D341Med (cell line): ENCODE measurements around the gene TSC22D2.

Experiments
- DNase-seq: peaks from one replicate; pipeline ENCODE4 v3.0.0; 2012; ENCODE audit warnings: low spot score

Gene TSC22D2

DNA sequence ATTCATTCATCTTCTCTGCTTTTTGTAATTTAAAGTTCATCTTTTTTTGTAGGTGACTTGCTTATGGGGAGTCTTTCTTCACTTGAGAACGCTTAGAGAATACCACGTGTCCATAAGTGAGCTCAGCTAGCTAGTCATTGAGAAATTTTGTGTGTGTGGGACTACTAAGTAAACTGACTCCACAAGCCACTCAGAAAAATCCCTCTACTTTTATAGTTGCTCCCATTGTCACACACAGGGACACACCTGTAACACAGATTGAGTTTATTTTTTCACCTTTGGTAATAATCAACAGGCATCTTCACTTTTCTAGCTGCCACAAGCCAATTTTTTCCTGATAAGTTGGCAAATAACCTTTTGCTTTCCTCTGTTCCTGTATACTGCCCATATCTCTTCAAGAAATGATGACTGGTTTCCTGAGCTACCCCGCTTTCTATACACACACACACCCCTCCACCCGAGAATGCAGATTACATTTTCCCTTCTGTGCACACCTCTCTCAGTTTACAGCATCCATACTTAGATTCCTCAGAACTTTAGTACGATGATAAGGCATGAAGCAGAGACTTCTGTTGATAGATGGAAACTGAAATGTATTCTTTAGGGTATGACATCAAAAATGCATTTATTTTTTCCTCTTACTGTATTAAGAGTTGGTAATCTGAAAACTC is 4.6 kb downstream of the TSC22D2 start:
- no peak for DNase-seq

DNA sequence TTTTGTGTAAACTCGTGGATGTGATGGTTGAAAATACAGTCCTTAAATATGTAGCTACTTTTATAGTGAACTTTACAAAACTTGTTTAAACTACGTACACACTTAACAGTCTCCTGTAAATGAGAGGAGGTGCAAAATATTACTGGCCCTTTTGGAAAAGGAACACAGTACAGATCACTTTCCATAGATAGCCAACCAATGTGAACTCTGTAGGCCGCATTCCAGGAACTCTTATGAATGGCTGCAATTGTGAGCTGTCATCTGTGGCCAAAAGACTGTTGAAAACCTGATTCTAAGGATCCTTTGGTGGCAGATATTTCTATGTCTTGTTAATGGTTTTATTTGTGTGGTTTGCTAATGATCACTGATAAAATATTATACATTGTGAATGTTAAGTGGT is 6.2 kb downstream of the TSC22D2 start:
- DNase-seq, result no peak

GRCh38 chr3:150414959-150415358 is 6.9 kb downstream of the TSC22D2 start:
- DNase-seq, result no peak

GRCh38 chr3:150419076-150419868 is 11.2 kb downstream of the TSC22D2 start:
- no peak for DNase-seq

GRCh38 chr3:150419959-150420358 is 11.9 kb downstream of the TSC22D2 start:
- peak; percentile 20 for DNase-seq

GRCh38 chr3:150421256-150421655 is 13.2 kb downstream of the TSC22D2 start:
- DNase-seq, result no peak

DNA sequence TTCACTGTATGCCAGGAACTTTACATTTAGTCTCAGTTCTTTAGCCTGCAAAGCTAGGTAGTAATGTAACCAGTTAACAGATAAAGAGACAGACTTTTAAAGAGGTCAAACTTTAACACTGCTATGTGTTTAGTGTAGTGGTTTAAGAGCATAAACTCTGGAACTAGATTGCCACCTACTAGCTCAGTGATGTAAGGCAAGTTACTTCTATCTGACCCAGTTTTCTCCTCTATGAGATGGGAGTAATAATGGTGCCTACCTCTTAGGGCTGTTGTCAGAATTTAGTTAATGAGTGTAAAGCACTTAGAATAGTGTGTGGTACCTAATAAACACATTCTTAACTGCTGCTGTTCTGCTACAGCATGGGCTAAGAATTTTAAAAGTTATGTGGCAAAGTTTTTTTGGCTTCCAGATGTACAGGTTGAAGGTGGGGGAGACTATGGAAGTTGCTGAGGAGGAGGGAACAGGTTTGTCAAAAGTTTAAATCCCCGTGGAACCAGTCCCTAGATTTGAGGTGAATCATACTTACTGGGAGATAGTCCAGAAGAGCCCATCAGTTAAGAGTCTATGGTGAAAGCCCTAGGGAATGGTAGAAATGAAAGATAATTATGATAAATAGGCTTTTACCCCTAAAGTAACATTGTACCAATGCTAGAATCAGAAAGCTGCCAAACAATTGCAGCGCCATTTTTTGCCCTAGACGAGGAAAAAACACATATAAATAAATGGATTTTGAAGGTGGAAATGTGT is 13.9 kb downstream of the TSC22D2 start:
- DNase-seq, result no peak

- no peak for DNase-seq
Observed at GRCh38 chr3:150422907-150423306, 14.8 kb downstream of the TSC22D2 start.

GRCh38 chr3:150423761-150424160 is 15.7 kb downstream of the TSC22D2 start:
- no peak for DNase-seq

- DNase-seq, result no peak
Observed at GRCh38 chr3:150426292-150426691, 18.2 kb downstream of the TSC22D2 start.

- DNase-seq, result no peak
Observed at GRCh38 chr3:150428562-150428961, 20.5 kb downstream of the TSC22D2 start.

DNA sequence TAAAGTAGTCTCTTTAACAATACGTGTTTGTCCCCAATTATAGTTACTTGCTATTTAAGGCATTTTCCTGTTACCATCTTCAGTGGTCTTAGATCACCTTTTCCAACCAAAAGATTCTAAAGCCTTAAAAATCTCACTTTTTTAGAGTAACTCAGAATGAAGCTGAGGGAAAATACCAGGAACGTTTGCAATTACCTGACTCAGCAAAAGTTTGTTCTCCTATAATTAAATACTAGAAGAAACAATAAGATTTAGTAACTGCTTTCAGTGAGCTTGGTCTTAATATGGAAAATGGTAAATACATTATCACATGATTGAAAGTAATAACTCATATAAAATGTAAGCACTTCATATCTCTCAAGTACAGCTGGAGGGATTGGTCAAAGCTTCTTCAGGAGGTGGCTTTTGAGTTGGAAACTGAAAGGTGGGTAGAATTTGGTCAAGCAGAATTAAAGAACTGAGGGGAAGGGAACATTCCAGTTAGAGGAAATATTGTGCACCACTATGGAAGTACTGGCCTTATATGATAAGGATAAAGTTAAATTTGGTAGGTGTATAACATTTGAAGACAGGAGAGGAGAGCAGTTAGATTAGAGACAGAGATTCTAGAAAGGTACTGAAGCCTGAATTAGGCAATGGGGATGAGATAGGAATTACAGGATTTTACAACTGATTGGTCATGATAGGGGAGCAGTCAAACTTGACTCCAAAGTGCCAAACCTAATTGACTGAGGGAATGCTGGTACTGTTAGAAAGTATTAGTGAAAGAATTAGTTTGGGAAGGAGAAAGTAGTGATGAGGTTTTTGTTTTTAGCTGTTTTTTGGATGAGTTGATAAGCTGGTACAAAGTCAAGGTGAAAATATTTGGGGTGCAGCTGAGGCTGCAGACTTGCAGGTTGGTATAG is 21.9 kb downstream of the TSC22D2 start:
- no peak for DNase-seq

DNA sequence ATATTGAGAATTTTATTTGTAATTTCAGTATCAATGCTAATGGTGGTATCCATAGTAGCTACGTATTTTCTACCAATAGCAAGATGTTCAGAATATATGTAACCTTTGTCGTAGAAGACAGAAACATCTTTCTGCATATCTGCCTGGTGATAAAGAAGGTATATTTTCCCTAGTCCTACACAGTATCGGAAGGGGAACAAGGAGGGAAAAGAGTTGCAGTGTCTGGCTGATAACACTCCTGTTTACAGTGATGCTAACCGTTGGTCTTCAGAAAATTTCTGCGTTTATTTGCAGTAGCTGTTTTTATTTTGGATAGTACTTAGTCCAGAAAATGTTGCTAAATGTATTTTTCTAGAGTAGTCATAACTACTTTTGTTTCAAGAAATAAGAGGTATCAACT is 25.2 kb downstream of the TSC22D2 start:
- no peak for DNase-seq

DNA sequence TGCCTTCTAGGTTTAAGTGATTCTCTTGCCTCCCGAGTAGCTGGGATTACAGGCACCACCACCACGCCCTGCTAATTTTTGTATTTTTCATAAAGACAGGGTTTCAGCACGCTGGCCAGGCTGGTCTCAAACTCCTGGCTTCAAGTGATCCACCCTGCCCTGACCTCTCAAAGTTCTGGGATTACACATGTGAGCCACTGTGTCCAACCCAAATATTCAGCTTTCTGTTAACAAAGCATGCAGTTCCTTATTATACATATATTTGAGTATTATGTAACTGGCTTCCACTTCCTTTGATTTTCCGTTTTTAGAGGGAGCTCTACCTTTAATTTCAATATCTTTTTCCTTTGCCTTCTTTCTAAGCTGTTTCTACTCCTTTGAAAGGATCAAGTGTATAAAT is 26.1 kb downstream of the TSC22D2 start:
- no peak for DNase-seq

- no peak for DNase-seq
Observed at GRCh38 chr3:150436161-150436560, 28.1 kb downstream of the TSC22D2 start.

DNA sequence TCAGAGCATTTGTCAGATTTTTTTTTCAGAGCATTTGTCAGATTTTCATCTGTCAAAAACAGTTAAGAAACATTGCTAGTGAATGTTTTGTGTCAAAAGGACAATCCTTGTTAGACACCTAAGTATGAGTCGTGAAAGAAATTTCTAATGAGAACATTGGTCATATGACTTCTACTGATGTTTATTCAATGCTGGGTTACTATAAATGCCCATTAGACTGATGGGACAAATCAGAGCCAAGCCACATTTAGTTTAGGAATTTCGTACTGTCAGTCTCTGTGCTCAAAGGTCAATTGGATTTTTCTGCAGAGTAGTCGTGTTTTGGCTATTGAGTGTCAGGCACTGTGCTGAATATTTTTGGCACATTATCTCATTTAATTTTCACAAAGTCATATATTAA is 31.6 kb downstream of the TSC22D2 start:
- DNase-seq, result no peak

DNA sequence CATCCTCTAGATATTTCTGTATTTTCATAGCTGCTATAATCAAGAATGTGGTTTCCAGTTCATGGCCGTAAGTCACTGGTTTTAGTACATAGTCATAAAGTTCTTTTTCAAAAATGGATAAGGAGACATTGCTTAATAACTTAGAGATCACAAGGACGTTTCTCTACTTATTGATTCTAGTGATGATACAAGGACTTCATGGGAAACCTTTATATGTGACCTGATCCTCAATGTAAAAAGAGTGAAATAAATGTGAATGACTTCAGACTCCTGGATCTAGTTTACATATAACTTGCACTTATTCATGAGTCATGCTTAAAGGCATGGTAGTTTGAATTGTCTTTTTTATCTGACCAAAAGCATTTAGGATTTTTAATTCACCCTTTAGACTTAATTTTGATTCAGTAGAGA is 35.2 kb downstream of the TSC22D2 start:
- DNase-seq, result no peak

- DNase-seq, result no peak
Observed at GRCh38 chr3:150444371-150444770, 36.3 kb downstream of the TSC22D2 start.

DNA sequence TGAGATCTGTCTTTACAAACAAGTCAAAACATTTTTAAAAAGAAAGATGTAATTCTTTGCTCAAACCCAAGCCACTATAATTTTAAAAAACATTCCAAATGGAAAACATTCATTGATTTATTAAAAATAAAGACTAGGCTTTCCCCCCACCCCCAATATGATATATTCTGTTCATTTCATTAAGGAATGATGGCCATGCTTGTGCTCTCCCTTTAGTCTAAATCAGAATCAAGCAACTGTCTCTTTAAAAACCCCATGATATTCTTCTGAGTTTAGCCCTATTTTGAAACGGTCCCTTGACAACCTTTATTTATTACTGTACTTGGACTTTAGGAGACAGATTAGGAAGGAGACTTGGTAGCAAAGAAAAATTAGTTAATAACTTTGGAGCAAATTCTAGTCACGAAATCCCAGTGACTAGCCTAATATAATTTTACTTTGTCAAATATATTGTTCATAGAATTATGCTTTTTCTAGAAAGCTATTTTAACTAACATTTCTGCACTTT is 38.4 kb downstream of the TSC22D2 start:
- DNase-seq, result no peak

DNA sequence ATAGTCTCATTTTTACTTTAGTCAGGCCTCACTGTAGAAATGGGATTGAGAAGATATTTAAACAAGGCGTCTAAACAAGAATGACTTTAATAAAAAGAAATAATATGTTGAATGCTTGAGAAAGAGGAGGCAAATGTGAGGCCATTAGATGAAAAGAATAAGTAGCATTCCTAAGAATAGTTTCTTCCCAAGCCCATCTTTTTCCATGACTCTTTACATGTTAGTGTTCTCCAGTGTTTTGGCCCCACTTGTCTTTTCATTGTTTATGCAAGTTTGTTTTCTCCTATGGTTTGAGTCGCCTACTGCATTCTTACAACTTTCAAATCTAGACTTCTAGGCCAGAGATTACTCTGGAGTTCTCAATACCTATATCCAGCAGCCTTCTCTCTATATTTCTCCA is 39.0 kb downstream of the TSC22D2 start:
- no peak for DNase-seq

DNA sequence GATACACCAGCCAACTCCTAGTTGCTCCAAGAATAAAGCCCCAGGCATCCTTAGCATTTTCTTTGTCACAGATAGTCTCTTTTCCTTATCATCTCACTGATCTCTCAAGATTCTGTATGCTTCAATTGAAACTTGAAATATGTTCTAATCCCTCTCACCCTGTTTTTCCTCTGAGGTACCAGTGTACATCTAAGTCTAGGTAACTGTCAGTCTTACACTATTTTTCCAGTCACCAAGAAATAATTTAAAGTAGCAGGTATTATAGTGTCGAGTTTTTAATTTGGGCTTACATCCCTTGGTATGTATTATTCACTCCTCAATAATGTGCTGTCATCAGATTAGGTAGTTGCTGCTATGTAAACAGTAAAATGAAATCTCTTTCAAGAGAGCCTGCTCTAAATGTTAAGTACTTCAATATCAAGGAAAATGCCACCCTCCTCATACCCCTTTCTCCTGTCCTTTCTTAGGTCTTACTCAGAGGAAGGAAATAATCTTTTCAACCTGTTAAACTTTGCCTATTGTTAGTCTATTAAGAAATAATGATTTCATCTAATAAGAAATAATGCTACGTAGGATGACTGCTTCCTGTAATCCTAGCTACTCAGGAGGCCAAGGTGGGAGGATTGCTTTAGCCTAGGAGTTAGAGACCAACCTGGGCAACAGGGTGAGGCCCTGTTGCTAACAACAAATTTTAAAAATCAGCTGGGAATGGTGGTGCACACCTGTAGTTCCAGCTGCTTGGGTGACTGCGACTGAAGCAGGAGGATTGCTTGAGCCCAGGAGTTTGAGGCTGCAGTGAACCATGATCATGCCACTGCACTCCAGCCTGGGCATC is 39.8 kb downstream of the TSC22D2 start:
- DNase-seq, result no peak
